Uterus (tissue), 2 donors: ENCODE results near the gene UGT1A10.

ENCODE experiments used
- POLR2A ChIP-seq, 2 donors: fragments of 450-650 bp; IDR thresholded peaks; one replicate each; pipeline ENCODE4 v1.6.1; 2016; ENCODE audit warnings: antibody characterized with exemption in 2 of 2, mild to moderate bottlenecking in 1 of 2, moderate library complexity in 1 of 2
- TF ChIP-seq, protein P1 (sequence below), 4 experiments: fragments of 200-600 bp in 2 of 4; fragments of 450-650 bp in 2 of 4; sonication (generic) in 2 of 4; IDR thresholded peaks; one replicate each; pipeline ENCODE4 v1.5.1; 2016 to 2019; ENCODE audit warnings: antibody characterized with exemption in 4 of 4, mild to moderate bottlenecking in 2 of 4, moderate library complexity in 1 of 4

DNA sequence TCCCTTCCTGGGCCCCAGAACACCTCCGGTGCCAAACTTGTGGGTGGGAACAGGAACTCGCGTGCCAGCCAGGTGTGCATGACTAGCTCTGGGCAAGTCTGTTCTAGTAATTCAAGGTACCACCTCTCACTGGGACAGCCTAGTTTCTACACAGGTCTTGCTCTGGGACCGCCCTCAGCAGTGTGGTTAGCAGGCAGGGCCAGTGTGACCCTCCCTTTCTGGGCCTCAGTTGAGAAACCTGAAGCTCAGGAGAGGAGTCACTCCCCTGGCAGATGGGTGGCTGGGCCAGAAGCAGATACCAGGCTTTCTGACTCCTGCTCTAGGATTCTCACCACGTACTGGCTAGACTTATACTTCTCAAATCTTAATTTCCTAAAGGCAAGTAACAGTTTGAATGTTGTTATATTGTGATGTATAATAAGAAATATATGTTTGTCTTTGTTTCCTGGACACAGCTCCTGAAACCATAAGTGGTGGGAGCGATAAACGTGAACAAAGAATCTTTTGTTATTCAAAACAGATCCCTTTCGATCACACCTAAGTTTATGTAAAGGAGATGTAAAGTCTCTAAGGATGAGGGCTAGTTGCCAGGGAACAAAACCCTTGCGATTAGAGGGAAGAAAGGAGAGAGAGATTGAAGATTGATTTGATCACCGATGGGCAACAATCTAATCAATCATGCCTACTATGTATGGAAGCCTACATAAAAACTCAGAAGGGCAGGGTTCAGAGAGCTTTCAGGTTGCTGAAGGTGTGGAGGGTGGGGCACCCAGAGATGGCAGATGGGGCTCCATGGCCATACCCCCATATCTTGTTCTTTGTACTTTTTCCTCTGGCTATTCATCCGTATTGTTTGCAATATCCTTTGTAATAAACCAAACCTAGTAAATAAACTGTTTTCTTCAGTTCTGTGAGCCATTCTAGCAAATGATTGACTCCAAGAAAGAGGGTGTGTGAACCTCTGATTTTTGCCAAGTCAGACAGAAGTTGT is 55.5 kb downstream of the UGT1A10 start:
- TF ChIP-seq, protein P1, sequence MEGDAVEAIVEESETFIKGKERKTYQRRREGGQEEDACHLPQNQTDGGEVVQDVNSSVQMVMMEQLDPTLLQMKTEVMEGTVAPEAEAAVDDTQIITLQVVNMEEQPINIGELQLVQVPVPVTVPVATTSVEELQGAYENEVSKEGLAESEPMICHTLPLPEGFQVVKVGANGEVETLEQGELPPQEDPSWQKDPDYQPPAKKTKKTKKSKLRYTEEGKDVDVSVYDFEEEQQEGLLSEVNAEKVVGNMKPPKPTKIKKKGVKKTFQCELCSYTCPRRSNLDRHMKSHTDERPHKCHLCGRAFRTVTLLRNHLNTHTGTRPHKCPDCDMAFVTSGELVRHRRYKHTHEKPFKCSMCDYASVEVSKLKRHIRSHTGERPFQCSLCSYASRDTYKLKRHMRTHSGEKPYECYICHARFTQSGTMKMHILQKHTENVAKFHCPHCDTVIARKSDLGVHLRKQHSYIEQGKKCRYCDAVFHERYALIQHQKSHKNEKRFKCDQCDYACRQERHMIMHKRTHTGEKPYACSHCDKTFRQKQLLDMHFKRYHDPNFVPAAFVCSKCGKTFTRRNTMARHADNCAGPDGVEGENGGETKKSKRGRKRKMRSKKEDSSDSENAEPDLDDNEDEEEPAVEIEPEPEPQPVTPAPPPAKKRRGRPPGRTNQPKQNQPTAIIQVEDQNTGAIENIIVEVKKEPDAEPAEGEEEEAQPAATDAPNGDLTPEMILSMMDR (IDR thresholded peaks at IDR 0.05) = no peak
- no peak for TF ChIP-seq POLR2A (IDR thresholded peaks at IDR 0.05)
